ENCODE results near the gene OBSCN. TPM values are rescaled to one million over a fixed set of nuclear protein-coding genes. Genes with fewer than 3 reads are reported as not detected.

OBSCN gene
- total and polyA plus RNA-seq, 4 donors: 0.54 to 5.6 (median 2.7) TPM

GRCh38 chr1:228376651-228377631 lies 169.1 kb downstream of the OBSCN start:
- 96% methylated on average over 31 of the region's 31 CpGs for WGBS
- no peak for DNase-seq (ENCODE audit: low spot score)
- Histone ChIP-seq H3K27ac (ENCODE audit: low read depth in 1 of 2, low read length in 2 of 2) (no peak overlapping the region), H3K27me3 (ENCODE audit: control insufficient read depth in 4 of 4, insufficient read depth in 4 of 4, low read length in 3 of 4) (no peaks in the 10 kb centered on the region), H3K36me3 (ENCODE audit: control insufficient read depth in 4 of 4, insufficient read depth in 3 of 4, low read depth in 1 of 4, low read length in 3 of 4) (no peaks in the 10 kb centered on the region), H3K4me3 (ENCODE audit: low read depth in 1 of 3, low read length in 3 of 3) (no peak overlapping the region), H3K9ac (ENCODE audit: low read depth in 1 of 2, low read length in 2 of 2) (no peak overlapping the region), H3K9me3 (ENCODE audit: control insufficient read depth in 4 of 4, low read length in 3 of 4) (no peaks in the 10 kb centered on the region), H3K4me1 (ENCODE audit: control insufficient read depth in 4 of 4, insufficient read depth in 4 of 4, low read length in 3 of 4) (peaks cover 0 to 14% (median 6%) of the 10 kb centered on the region in 4 donors)
- TF ChIP-seq SP1 (IDR thresholded peaks at IDR 0.05) (no peak), FOXA1 (IDR thresholded peaks at IDR 0.05) (no peak)

GRCh38 chr1:228377664-228378089 lies 169.8 kb downstream of the OBSCN start:
- no peak overlapping the region for H3K4me3 ChIP-seq (ENCODE audit: low read depth in 1 of 3, low read length in 3 of 3)

GRCh38 chr1:228378090-228378872 lies 170.4 kb downstream of the OBSCN start:
- H3K9ac ChIP-seq (ENCODE audit: low read depth in 1 of 2, low read length in 2 of 2): no peak overlapping the region
- no peaks in the 10 kb centered on the region for H3K36me3 ChIP-seq (ENCODE audit: control insufficient read depth in 4 of 4, insufficient read depth in 3 of 4, low read depth in 1 of 4, low read length in 3 of 4)
- peak overlapping the region; percentile 54 to 67 (median 54) for H3K4me3 ChIP-seq (ENCODE audit: low read depth in 1 of 3, low read length in 3 of 3)
- no peak for TF ChIP-seq YY1 (IDR thresholded peaks at IDR 0.05)
- TF ChIP-seq HNF4A (conservative IDR thresholded peaks at IDR 0.05): no peak
- TF ChIP-seq GABPA (IDR thresholded peaks at IDR 0.05 in 1 of 2, conservative IDR thresholded peaks at IDR 0.05 in 1 of 2): no peak
- no peak for TF ChIP-seq FOXA1 (IDR thresholded peaks at IDR 0.05)
- TF ChIP-seq EGR1 (IDR thresholded peaks at IDR 0.05; ENCODE audit: low read depth in 2 of 2): no peak
- peak in 1 of 2 donors; percentile 58 for TF ChIP-seq RAD21 (IDR thresholded peaks at IDR 0.05)
- TF ChIP-seq HNF4G (IDR thresholded peaks at IDR 0.05): no peak
- TF ChIP-seq JUND (IDR thresholded peaks at IDR 0.05): no peak
- TF ChIP-seq ZBTB33 (IDR thresholded peaks at IDR 0.05): no peak
- no peak for TF ChIP-seq MAX (IDR thresholded peaks at IDR 0.05)
- TF ChIP-seq REST (IDR thresholded peaks at IDR 0.05): no peak
- TF ChIP-seq TAF1 (conservative IDR thresholded peaks at IDR 0.05): no peak
- peak; percentile 35 for TF ChIP-seq CTCF (IDR thresholded peaks at IDR 0.05; ENCODE audit: low read depth, low read length, missing input control)
- peak; percentile 47 for DNase-seq (ENCODE audit: low spot score)
- peak overlapping the region in 1 of 2 donors; percentile 19 for H3K27ac ChIP-seq (ENCODE audit: low read depth in 1 of 2, low read length in 2 of 2)
- 6% methylated on average over 69 of the region's 73 CpGs for WGBS
- H3K27me3 ChIP-seq (ENCODE audit: control insufficient read depth in 4 of 4, insufficient read depth in 4 of 4, low read length in 3 of 4): no peaks in the 10 kb centered on the region
- H3K4me1 ChIP-seq (ENCODE audit: control insufficient read depth in 4 of 4, insufficient read depth in 4 of 4, low read length in 3 of 4): peaks cover 0 to 14% (median 6%) of the 10 kb centered on the region in 4 donors
- H3K9me3 ChIP-seq (ENCODE audit: control insufficient read depth in 4 of 4, low read length in 3 of 4): no peaks in the 10 kb centered on the region

More at GRCh38 chr1:228377664-228378089, 169.8 kb downstream of the OBSCN start:
- Histone ChIP-seq H3K27ac (ENCODE audit: low read depth in 1 of 2, low read length in 2 of 2) (no peak overlapping the region), H3K36me3 (ENCODE audit: control insufficient read depth in 4 of 4, insufficient read depth in 3 of 4, low read depth in 1 of 4, low read length in 3 of 4) (no peaks in the 10 kb centered on the region), H3K27me3 (ENCODE audit: control insufficient read depth in 4 of 4, insufficient read depth in 4 of 4, low read length in 3 of 4) (no peaks in the 10 kb centered on the region), H3K9ac (ENCODE audit: low read depth in 1 of 2, low read length in 2 of 2) (no peak overlapping the region), H3K9me3 (ENCODE audit: control insufficient read depth in 4 of 4, low read length in 3 of 4) (no peaks in the 10 kb centered on the region), H3K4me1 (ENCODE audit: control insufficient read depth in 4 of 4, insufficient read depth in 4 of 4, low read length in 3 of 4) (peaks cover 0 to 14% (median 6%) of the 10 kb centered on the region in 4 donors)
- no peak for DNase-seq (ENCODE audit: low spot score)
- WGBS: 65% methylated on average over 5 of the region's 5 CpGs
- no peak for TF ChIP-seq TAF1 (conservative IDR thresholded peaks at IDR 0.05)
- TF ChIP-seq SP1 (IDR thresholded peaks at IDR 0.05): no peak
- TF ChIP-seq RAD21 (IDR thresholded peaks at IDR 0.05): no peak
- TF ChIP-seq JUND (IDR thresholded peaks at IDR 0.05): no peak
- TF ChIP-seq FOXA1 (IDR thresholded peaks at IDR 0.05): no peak
- TF ChIP-seq HNF4G (IDR thresholded peaks at IDR 0.05): no peak
- no peak for TF ChIP-seq MAX (IDR thresholded peaks at IDR 0.05)
